K562 (cell line): ENCODE data around the gene ERVMER34-1. TPM values are rescaled to one million over a fixed set of nuclear protein-coding genes. Genes with fewer than 3 reads are reported as not detected.

ENCODE experiments used
- ATAC-seq: fragments of 200-7000 bp; cut with Tn5 transposase; 3 replicates; pipeline ENCODE4 v1.9.1; 2020; ENCODE audit warnings: moderate library complexity
- BruUV-seq: library from RNA; stranded (reverse); fragments of 400-500 nt; replicated peaks from 2 replicates; lab custom pipeline; 2021; lab: Mats Ljungman, UMichigan
- CTCF ChIA-PET: fragments of 300-600 bp; formaldehyde crosslinking; extraction: SDS; loops from one replicate; lab custom pipeline; 2021; ENCODE audit warnings: low intra/inter-chr PET ratio; lab: Yijun Ruan, JAX
- POLR2A ChIA-PET: fragments of 300-600, 350-650 bp; sonication (Branson Sonifier 250); formaldehyde crosslinking; extraction: SDS; loops from one replicate; lab custom pipeline; 2021; ENCODE audit warnings: antibody characterized with exemption, inconsistent platforms; lab: Yijun Ruan, JAX
- DNase-seq, 4 experiments: peaks; one replicate each; pipeline versions ENCODE4 v3.0.0 to v3.0.0-alpha.2; 2011 to 2018; ENCODE audit warnings: low spot score in 3 of 4, mixed read lengths in 3 of 4; ENCODE audit errors: extremely low read depth in 1 of 4
- FAIRE-seq: peaks from 2 replicates; lab custom pipeline; 2011; peaks lifted over from hg19 to GRCh38; lab: Jason Lieb, UNC
- H2AFZ ChIP-seq: 2 replicates; pipeline ENCODE4 v1.6.0; 2011; ENCODE audit warnings: low read depth, low read length, control low read depth, inconsistent platforms
- H3K27ac ChIP-seq: fragments of 200-600 bp; 3 replicates; pipeline ENCODE4 v1.8.0; 2011; ENCODE audit warnings: low read depth, mild to moderate bottlenecking, control low read depth, inconsistent platforms, low read length, moderate library complexity, mixed read lengths; ENCODE audit errors: extremely low read depth
- H3K27me3 ChIP-seq, 2 experiments: fragments of 300-600 bp in 1 of 2; 2 replicates in 1 of 2; 3 replicates in 1 of 2; pipeline versions ENCODE4 v1.6.0 to v1.8.0; 2011; ENCODE audit warnings: inconsistent platforms in 2 of 2, low read length in 2 of 2, mild to moderate bottlenecking in 1 of 2, mixed read lengths in 1 of 2, moderate library complexity in 1 of 2; ENCODE audit not compliant: control insufficient read depth in 2 of 2, insufficient read depth in 2 of 2
- H3K36me3 ChIP-seq: fragments of 300-600 bp; 3 replicates; pipeline ENCODE4 v1.8.0; 2011; ENCODE audit warnings: mild to moderate bottlenecking, low read length, inconsistent platforms; ENCODE audit not compliant: control insufficient read depth, insufficient read depth
- H3K4me1 ChIP-seq, 2 experiments: fragments of 200-600 bp in 1 of 2; replicated peaks in 1 of 2; 2 replicates in 1 of 2; 3 replicates in 1 of 2; pipeline versions ENCODE4 v1.5.1 to v1.8.0; 2011; ENCODE audit warnings: inconsistent platforms in 2 of 2, low read length in 2 of 2, mild to moderate bottlenecking in 1 of 2, mixed read lengths in 1 of 2, moderate library complexity in 1 of 2; ENCODE audit not compliant: control insufficient read depth in 2 of 2, insufficient read depth in 2 of 2
- H3K4me2 ChIP-seq: 2 replicates; pipeline ENCODE4 v1.6.1; 2011; ENCODE audit warnings: low read length, control low read depth, inconsistent platforms, mixed read lengths; ENCODE audit not compliant: insufficient read depth
- H3K4me3 ChIP-seq: fragments of 200-600 bp; sonication (generic), shearing (Covaris generic); 2 replicates; pipeline ENCODE4 v1.5.1; 2016; ENCODE audit warnings: control low read depth, inconsistent platforms
- H3K79me2 ChIP-seq: fragments of 200-600 bp; 3 replicates; pipeline ENCODE4 v1.8.0; 2011; ENCODE audit warnings: low read length, inconsistent platforms; ENCODE audit not compliant: control insufficient read depth, insufficient read depth
- H3K9ac ChIP-seq, 2 experiments: 2 replicates each; pipeline versions ENCODE4 v1.6.0 to v1.6.1; 2011; ENCODE audit warnings: low read depth in 2 of 2, low read length in 2 of 2, control low read depth in 1 of 2, inconsistent platforms in 1 of 2, mild to moderate bottlenecking in 1 of 2, mixed read lengths in 1 of 2; ENCODE audit not compliant: insufficient read depth in 1 of 2
- H3K9me1 ChIP-seq: one replicate; pipeline ENCODE4 v1.6.0; 2011; ENCODE audit warnings: inconsistent platforms, mild to moderate bottlenecking, low read length, moderate library complexity; ENCODE audit not compliant: control insufficient read depth, insufficient read depth
- H3K9me3 ChIP-seq: replicated peaks from 2 replicates; pipeline ENCODE4 v1.5.1; 2011; ENCODE audit warnings: low read depth, low read length, inconsistent platforms; ENCODE audit not compliant: control insufficient read depth, insufficient read depth
- H4K20me1 ChIP-seq: replicated peaks from 2 replicates; pipeline ENCODE4 v1.6.1; 2011; ENCODE audit warnings: low read length, inconsistent platforms, mixed read lengths; ENCODE audit not compliant: control insufficient read depth, insufficient read depth
- E2F6 ChIP-seq, 2 experiments: IDR thresholded peaks; 2 replicates each; pipeline ENCODE4 v1.6.1; 2011; ENCODE audit warnings: borderline replicate concordance in 1 of 2, control low read depth in 1 of 2, low read depth in 1 of 2, low read length in 1 of 2, mild to moderate bottlenecking in 1 of 2, mixed read lengths in 1 of 2, moderate library complexity in 1 of 2; ENCODE audit not compliant: insufficient read depth in 1 of 2, insufficient read length in 1 of 2, poor library complexity in 1 of 2, severe bottlenecking in 1 of 2; ENCODE audit errors: extremely low read depth in 1 of 2
- HNRNPLL ChIP-seq: fragments of 200-400 bp; formaldehyde crosslinking; IDR thresholded peaks from 2 replicates; pipeline ENCODE4 v1.6.1; 2017; ENCODE audit warnings: low read length, low read depth, mild to moderate bottlenecking; ENCODE audit not compliant: poor library complexity, severe bottlenecking
- ZNF551 ChIP-seq: fragments of 250-450 bp; sonication (Bioruptor Pico); IDR thresholded peaks from 2 replicates; pipeline ENCODE4 v1.5.0; 2021; ENCODE audit warnings: mild to moderate bottlenecking, moderate library complexity
- WGBS: fragments of 100-300 bp; shearing (Covaris generic); methylation state at CpG from one replicate; pipeline ENCODE4 v1.1.6; 2016; ENCODE audit warnings: low coverage, mixed read lengths; ENCODE audit not compliant: insufficient coverage; ENCODE audit errors: missing lambda C conversion rate; 5-methylcytosine and 5-hydroxymethylcytosine counted together
- in situ Hi-C: fragments of 300-500 bp; cut with MboI; formaldehyde crosslinking; loops from 4 replicates; pipeline ENCODE4 v1.15.0; 2018; ENCODE audit warnings: inconsistent platforms, mixed read lengths
- intact Hi-C: fragments of 100-400 bp; cut with micrococcal nuclease; formaldehyde crosslinking; loops from 2 replicates; pipeline ENCODE4 v1.14.2; 2022
- polyA plus RNA-seq, 8 experiments: library from polyadenylated mRNA; depleted of rRNA in 4 of 8; stranded (reverse) in 5 of 8; unstranded in 3 of 8; fragments of >200 nt; fragmentation: Nextera tagmentation in 2 of 8; fragmentation: Illumina TruSeq in 1 of 8; extraction: Ambion mirVana in 2 of 8; extraction: Trizol in 1 of 8; gene quantifications; 2 replicates each; pipeline versions ENCODE4 v1.2.1 to v1.2.3, GENCODE V29; 2011 to 2014; ENCODE audit warnings: inconsistent platforms in 1 of 8, missing spikeins in 1 of 8
- total RNA-seq, 7 experiments: library from RNA; depleted of rRNA in 6 of 7; stranded (reverse); fragments of >200 nt in 6 of 7; fragmentation: Illumina TruSeq in 2 of 7; extraction: Trizol in 2 of 7; gene quantifications; 2 replicates each; pipeline versions ENCODE4 v1.2.1 to v1.2.3, GENCODE V29; 2011 to 2021; ENCODE audit warnings: low replicate concordance in 1 of 7

The ERVMER34-1 gene
- total and polyA plus RNA-seq, 9 of the 15 experiments (the other 6 are each of a cell fraction or from before 2014, with no cell fraction given) = 0.04 to 0.57 (median 0.25) TPM

GRCh38 chr4:52751487-52751911 lies 274 bp upstream of the ERVMER34-1 start:
- H3K4me2 ChIP-seq = peak overlapping the region; percentile 11; the same call in 1 of the 2 replicates
- H4K20me1 ChIP-seq = no peaks in the 10 kb centered on the region
- ChIA-PET POLR2A (no interaction called here), CTCF (no interaction called here)
- TF ChIP-seq ZNF551 (CRISPR knock-in tag) (no peak), E2F6 (IDR thresholded peaks at IDR 0.05; ENCODE audit: borderline replicate concordance in 1 of 2, extremely low read depth in 1 of 2, insufficient read depth in 1 of 2, insufficient read length in 1 of 2, low read depth in 1 of 2, low read length in 1 of 2, poor library complexity in 1 of 2, severe bottlenecking in 1 of 2) (peak in 1 of 2 experiments; percentile 13), HNRNPLL (peak; percentile 78)
- DNase-seq (peak; percentile 13 to 40 (median 36)), ATAC-seq (peak; percentile 84), FAIRE-seq (no peak)
- H3K9me1 ChIP-seq = no peaks in the 10 kb centered on the region
- H3K9me3 ChIP-seq = no peaks in the 10 kb centered on the region
- H3K36me3 ChIP-seq = no peaks in the 10 kb centered on the region
- 0 out of 2 replicates have a peak overlapping the region, but pooled peaks have one; percentile 6 for H3K4me3 ChIP-seq
- peaks cover 19 to 56% of the 10 kb centered on the region in 2 experiments for H3K27me3 ChIP-seq
- no peak overlapping the region for H3K27ac ChIP-seq
- intact Hi-C loops = no loop called here
- BruUV-seq = no TSS peak
- H3K4me1 ChIP-seq = peaks cover 0 to 11% of the 10 kb centered on the region in 2 experiments; a peak in 3 of 5 replicates
- 22% methylated on average over 10 of the region's 26 CpGs for WGBS
- H2AFZ ChIP-seq = no peak overlapping the region
- in situ Hi-C loops = no loop called here
- H3K79me2 ChIP-seq = no peaks in the 10 kb centered on the region
- peak overlapping the region in 1 of 2 experiments; percentile 20; a peak in 2 of 4 replicates for H3K9ac ChIP-seq
